HK-2 (cell line): ENCODE data around the gene CRYGS.

Source experiments
- DNase-seq: peaks from one replicate; pipeline ENCODE4 v3.0.0-alpha.2; 2018; ENCODE audit not compliant: unreplicated experiment

CRYGS gene

DNA sequence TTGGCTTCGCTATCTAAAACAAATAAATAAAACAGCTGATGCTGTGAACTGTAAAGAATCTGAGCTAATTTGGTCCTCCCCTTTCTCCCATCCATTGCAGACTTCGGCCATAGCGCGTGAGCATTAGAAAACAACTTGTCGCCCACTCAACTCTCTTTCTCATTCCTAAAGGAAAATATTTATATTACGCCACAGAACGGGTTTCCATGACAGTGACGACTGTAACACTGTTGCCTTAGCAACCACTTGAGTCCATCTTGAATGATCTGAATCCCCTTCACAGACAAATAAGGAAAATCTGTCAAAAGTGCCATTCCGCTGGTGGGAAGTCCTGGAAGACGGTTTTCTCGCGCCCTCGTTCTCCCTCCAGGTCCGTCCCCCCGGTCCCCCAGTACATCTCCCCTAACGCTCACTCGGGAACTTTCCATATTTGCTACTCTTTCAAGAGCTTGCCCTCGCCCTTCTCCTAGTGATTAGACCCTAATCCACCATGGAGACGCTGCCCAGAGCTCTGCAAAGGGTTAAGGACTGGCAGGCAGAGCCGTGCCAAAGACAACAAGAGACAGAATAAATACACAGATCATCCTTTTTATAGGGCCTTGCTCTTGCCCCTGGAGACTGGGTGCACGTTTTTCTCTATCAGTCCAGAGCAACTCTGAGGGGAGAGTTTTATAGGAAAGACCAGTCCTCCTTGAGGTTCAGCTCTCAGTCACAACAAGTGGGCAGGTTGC, 50.5 kb downstream of the CRYGS start:
- DNase-seq: no peak

- no peak for DNase-seq
Measured at GRCh38 chr3:186492385-186492984, 51.7 kb downstream of the CRYGS start.

- DNase-seq: no peak
Measured at GRCh38 chr3:186489507-186489906, 54.7 kb downstream of the CRYGS start.
